Measurements from ENCODE around the gene GPALPP1.

GRCh38 chr13:44978328-44978727, 11.0 kb upstream of the GPALPP1 start:
- TF ChIP-seq POLR2AphosphoS5 (IDR thresholded peaks at IDR 0.05) (no peak), CTCF (IDR thresholded peaks at IDR 0.05) (no peak), POLR2A (IDR thresholded peaks at IDR 0.05) (no peak)
